Measurements from ENCODE around the gene HSP90AA1.
"Not testable (repeated sequence)": the region's sequence is repeated elsewhere in the genome, so short reads cannot be mapped to it uniquely, and the experiment has no call there.

HSP90AA1 gene

DNA sequence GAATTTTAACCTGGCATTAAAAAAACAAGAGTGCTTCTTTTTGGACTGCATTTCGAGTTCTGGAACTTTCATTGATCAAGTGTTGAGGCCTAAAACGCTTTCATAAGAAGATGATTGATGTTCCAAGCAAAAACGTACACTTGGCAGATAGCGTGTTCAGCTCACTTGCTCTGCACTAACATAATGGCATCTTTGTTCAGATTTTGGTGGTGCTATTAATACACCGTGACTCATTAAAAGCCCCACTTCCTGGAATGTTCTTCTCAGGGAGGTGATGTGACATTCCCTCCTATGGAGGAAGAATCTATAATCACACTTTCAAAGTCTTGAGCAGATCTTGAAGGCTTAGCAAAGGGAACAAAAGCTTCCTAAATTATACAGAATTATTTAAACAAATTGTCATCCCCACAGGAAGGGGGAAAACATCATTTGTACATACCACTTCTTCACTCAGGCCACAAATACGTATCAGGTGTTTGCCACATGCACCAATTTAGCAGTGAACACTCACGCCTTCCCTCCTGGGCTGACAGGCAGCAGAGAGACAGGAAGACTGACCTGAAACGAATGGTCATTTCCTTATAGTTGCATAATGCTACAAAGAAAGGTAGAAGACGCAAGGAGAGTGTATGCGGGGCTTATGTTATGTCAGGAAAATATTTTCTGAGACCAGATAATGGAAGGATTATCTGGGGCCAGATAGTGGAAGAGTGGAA lies 15.4 kb downstream of the HSP90AA1 start:
- no peak for DNase-seq (ENCODE audit: low read depth in 2 of 2)

DNA sequence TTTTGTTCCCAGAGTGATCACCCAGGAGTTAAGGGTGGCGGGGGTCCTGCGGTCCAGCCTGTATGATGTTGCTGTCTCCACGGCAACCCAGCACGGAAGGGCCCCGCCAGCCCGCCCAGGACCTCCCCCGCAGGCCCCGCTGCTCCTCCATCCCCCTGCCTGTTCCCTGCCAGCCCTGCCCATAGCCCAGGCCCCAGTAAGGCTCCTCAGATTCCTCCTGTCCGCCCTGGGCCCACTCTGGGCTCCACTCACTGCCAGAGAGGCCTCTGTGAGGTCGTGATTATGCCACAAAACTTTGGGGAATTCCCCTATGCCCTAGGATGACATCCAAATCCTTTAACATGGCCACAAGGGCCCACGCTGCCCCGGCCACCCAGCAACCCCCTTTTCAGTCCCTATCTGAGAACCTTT lies 20.8 kb downstream of the HSP90AA1 start:
- DNase-seq (ENCODE audit: low read depth in 2 of 2) = no peak

DNA sequence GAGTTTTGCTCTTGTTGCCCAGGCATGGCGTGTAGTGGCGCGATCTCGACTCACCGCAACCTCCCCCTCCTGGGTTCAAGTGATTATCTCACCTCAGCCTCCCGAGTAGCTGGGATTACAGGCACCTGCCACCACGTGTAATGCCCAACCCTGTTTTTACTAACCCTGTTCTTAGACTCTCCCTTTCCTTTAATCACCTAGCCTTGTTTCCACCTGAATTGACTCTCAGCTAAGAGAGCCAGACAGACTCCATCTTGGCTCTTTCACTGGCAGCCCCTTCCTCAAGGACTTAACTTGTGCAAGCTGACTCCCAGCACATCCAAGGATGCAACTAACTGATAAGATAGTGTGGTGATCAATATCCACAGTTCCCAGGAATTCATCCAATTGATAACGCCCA lies 22.3 kb downstream of the HSP90AA1 start:
- DNase-seq (ENCODE audit: low read depth in 2 of 2) = not testable (repeated sequence)

DNA sequence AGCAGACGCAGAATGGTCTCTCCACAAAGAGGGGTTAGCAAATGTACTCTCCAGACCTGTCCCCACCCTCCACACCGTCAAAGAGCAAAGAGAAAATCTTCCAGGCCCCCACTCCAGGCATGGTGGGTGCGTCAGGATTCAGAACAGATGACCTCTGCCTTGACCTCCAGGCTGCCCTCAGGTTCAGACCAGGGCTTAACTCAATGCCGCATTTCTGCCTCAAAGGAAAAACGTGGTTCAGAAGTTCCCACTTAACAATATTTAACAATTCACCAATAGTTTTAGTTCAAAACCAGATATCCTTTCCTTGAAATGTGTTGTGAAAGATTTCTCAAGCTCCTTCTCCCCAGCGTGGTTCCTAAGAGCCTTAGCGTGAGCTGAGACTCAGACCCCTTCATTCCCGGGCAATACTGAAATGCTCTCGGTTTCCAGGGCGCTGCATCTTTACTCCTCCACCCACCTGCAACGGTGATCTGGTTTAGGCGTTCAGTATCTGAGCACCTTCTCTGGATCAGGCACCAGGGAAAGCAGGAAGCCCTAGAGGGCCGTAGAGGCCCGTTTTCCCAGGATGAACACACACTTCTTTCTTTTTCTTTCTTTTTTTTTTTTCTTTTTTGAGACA lies 22.9 kb downstream of the HSP90AA1 start:
- no peak for DNase-seq (ENCODE audit: low read depth in 2 of 2)

DNA sequence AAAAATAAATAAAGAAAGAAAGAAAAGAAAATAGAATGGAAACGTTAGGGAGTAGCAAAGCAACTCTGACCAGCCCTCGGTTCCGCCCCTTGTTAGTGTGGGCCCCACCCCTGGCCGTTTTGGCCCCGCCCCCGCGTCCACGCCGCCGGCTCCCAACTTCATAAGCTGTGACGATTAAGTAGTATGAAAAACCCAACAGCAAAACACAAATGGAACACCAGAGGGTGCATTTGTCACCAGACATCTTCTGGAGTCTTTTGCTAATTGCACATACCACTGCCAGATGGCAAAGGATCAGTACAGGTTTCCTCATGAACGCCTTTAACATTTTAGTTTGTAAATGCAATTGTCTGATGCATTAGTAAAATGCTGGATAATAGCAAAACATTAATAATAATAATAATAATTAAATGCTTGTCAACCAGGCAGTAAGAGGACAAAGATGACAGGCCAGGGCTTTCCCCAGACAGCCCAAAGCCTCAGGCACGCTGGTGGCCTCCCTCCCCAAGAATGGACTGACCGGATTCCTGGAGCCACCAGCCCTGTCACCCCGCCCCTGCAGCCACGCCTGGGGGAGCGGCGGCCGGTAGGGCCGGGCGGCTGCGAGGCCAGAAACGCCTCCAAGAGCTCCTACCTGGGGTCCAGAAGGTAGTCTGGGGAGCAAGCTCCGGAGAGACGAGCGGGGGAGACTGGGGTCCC lies 23.6 kb downstream of the HSP90AA1 start:
- peak; percentile 23 to 30 for DNase-seq (ENCODE audit: low read depth in 2 of 2)

DNA sequence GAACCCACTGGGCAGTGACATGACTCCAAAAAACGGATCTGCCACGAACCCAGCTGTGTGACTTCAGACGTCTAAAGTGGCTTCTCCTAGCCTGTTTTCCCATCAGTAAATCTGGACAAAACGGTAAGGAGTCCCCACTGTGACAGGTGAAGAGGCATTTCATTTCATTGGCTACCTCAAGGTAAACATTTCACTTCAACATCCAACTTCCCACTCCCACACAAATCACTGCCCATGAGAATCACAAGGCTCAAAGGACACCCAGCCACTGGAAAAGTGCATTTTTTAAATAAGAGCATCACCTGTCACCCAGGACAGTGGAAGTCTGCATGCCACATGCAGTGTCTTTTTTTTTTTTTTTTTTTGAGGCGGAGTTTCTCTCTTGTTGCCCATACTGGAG lies 27.9 kb downstream of the HSP90AA1 start:
- DNase-seq (ENCODE audit: low read depth in 2 of 2) = no peak

DNA sequence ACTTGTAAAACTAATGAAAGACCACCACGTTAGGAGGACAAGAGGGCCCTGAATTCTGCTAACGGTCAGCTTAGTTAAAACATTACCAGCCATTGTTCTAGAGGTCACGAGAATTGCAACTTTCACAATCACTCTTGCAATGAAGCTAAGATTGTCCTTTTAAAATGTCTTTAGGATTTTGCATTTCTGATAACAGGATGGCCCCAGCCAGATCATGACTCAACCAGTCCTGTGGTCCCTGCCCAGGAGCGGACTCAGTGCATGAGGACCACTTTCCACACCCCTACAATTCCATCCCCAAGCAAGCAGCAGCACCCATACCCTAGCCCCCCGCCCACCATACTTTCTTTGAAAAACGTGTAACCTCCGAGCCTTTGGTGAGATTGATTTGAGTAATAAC lies 28.7 kb downstream of the HSP90AA1 start:
- DNase-seq (ENCODE audit: low read depth in 2 of 2) = no peak

DNA sequence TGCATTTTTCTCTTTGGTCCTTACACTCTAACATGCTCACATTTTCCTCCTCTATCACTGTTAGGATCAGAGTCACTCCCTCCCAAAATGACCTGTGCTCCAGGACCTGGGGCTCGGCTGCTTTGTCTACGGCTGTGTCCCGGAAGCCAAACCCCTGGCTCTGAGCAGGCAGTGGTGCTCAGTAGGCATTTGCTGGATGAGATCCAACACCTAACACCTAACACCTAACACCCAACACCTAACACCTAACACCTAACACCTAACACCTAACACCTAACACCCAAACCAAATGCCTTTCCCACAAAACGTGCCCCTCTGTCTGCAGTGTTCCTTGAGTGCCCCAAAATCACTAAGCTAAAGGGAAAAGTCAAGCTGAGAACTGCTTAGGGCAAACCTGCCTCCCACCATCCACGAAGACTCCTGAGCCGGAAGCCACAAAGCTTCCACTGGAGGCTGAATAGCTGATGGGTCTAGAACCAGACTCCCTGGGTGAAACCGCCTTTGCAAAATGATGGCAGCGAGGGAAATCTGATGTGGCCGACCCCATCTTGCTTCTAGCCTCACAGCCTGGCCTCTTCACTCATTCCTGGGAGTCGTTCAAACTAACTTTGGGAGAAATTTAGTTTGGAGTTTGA lies 29.2 kb downstream of the HSP90AA1 start:
- no peak for DNase-seq (ENCODE audit: low read depth in 2 of 2)

DNA sequence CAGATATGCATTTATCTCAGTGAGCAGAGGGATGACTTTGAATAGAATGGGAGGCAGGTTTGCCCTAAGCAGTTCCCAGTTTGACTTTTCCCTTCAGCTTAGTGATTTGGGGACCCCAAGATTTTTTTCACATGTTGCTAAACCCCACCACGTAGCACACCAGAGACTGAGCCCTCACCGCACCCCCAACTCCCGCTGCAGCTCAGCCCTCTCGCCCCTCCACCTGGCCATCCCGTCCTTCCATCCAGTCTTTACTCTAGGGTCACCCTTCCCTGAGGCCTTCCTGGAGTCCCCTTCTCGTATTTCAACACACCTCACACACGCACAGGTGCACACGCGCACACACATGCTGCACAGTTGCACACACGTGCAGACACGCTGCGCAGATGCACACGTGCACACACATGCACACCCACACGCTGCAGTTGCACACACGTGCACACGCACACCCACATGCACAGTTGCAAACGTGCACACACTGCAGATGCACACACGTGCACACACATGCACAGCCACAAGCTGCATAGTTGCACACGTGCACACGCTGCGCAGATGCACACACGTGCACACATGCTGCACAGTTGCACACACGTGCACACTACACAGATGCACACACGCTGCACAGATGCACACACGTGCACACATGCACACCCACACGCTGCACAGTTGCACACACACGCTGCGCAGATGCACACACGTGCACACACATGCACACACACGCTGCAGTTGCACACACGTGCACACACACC lies 30.0 kb downstream of the HSP90AA1 start:
- no peak for DNase-seq (ENCODE audit: low read depth in 2 of 2)

DNA sequence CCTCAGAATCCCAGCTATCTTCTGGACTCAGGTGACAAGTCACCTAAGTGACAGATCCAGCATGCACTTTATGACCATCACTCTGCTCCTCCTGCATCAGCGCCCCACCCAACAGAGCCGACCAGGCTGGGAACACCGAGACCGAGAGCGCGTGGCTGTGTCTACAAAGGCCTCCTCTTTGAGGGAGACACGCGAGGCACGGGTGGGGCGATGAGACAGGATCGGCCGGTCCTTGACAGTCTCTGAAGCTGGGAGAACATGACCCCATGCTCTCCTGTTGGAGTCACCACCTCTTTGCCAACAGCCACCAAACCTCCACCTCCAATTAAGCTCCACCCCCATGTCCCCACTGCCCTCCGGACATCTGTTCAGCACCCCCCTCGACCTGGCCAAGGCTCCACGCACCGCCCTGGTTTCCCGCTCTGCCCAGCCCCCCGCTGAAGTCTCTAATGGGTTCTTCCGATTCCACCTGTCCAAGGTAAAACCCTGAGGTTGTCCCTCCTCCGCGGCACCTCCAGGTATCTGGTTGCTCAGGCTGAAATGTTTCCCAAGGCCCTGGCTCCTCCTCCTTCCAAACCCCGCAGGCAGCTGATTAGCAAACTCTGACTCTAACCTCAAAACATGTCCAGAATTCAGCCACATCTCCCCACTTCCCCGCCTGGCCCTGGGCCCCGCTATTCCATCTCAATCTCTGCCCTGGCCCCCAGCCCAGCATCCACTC lies 31.5 kb downstream of the HSP90AA1 start:
- DNase-seq (ENCODE audit: low read depth in 2 of 2) = no peak

DNA sequence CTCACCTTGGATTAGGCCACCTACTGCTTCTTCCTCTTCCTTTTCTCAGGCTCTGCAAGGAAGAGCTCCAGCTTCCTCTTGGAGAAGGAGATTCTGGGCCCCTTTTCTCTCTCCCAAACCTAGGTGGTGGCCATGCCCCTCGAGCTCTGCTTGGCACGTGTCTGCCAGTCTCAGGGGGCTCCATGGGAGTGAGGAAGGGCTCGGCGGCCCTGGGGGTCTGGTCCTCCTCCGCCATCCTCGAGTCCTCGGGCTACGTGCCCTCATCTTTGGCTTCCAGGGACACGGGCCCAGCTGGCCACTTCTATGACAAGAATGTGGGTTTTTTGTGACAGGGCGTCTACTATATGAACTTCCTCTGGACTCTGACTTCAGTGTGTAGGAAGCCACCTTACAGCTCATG lies 34.3 kb downstream of the HSP90AA1 start:
- no peak for DNase-seq (ENCODE audit: low read depth in 2 of 2)

DNA sequence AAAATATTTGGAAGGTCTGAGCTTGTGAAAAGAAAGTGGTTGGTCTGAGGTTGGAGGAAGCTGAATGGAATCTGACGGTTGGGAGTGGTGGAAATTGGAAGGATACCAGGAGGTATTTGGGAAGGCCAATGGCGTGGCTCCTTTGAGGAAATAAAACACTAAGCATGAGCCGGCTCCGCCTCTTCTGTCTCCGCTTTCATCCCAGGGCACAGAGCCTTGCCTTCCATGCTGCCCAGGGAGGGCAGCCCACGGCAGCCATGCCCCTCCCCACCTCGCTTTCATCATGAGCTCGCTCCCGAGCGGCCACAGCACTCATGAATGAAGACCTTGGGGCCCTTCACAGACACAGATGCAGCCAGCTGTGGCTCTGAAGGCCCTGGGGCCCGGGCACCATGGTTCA lies 36.2 kb downstream of the HSP90AA1 start:
- no peak for DNase-seq (ENCODE audit: low read depth in 2 of 2)

DNA sequence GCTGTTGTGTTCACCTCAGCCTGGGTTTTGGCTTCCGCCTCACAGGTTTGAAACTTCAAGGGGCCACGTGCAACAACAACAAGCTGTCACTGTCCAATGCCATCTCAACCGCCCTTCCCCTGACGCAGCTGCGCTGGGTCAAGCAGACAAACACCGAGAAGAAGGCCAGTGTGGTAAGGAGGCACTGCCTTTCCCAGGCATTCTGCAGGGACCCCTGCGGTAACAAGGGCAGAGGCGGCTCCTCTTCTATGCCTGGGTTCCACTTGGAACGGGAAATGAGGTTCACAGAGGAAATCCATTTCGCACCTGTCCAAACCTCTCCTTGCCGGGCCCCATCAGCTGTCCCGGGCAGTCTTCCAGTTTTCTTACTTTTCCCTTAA lies 36.8 kb downstream of the HSP90AA1 start:
- DNase-seq (ENCODE audit: low read depth in 2 of 2) = no peak

DNA sequence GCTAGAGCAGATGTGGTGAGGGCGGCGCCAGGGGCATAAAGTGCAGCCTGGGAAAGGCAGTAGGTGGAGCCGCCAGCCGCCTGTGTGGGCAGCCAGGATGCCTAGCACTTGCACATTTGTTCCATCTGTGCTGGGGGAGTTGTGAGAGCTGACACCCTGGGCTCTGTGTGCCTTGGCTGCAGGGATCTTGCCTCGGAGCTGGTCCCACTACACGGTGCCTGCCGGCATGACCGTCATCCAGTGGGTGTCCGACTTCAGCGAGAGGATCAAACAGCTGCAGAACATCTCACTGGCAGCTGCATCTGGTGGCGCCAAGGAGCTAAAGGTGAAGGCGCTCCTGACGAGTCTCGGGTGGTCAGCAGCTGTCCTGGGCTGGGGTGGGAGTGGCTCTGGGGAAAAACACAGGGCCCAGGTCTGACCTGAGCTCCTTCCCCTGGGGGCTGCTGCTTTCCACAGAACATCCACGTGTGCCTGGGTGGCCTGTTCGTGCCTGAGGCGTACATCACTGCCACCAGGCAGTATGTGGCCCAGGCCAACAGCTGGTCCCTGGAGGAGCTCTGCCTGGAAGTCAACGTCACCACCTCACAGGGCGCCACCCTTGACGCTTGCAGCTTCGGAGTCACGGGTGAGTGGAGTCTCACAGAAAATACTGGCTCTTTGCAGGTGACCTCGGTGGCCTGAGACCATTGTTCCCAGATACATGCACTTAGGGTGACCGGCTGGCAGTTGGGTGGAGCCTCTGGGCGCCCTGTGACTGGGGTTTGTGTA lies 37.4 kb downstream of the HSP90AA1 start:
- no peak for DNase-seq (ENCODE audit: low read depth in 2 of 2)

DNA sequence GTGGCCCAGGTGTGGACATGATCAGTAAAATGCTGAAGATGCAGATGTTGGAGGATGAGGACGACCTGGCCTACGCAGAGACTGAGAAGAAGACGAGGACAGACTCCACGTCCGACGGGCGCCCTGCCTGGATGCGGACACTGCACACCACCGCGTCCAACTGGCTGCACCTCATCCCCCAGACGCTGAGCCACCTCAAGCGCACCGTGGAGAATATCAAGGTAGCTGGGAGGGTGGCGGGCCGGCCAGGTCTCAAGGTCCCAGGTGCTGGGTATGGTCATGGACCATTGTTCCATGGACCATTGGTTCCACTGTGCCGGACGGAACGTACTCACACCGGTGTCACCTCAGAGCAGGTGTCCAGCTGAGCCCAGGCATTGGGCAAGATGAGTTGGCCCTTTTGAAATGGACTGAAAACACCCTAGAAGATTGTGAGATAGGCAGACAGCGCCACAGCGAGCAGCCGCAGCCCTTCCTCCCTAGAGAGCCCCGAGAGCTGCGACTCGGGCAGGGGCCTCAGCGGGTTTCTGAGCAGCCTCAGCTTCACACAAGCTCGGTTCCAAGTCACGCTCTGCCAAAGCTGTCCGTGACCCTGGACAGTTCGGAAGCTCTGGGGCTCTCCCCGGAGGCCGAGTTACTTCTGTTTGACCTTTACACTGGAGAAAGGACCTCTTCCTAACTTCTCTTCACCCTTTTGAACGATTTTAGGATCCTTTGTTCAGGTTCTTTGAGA lies 38.9 kb downstream of the HSP90AA1 start:
- DNase-seq (ENCODE audit: low read depth in 2 of 2) = no peak

DNA sequence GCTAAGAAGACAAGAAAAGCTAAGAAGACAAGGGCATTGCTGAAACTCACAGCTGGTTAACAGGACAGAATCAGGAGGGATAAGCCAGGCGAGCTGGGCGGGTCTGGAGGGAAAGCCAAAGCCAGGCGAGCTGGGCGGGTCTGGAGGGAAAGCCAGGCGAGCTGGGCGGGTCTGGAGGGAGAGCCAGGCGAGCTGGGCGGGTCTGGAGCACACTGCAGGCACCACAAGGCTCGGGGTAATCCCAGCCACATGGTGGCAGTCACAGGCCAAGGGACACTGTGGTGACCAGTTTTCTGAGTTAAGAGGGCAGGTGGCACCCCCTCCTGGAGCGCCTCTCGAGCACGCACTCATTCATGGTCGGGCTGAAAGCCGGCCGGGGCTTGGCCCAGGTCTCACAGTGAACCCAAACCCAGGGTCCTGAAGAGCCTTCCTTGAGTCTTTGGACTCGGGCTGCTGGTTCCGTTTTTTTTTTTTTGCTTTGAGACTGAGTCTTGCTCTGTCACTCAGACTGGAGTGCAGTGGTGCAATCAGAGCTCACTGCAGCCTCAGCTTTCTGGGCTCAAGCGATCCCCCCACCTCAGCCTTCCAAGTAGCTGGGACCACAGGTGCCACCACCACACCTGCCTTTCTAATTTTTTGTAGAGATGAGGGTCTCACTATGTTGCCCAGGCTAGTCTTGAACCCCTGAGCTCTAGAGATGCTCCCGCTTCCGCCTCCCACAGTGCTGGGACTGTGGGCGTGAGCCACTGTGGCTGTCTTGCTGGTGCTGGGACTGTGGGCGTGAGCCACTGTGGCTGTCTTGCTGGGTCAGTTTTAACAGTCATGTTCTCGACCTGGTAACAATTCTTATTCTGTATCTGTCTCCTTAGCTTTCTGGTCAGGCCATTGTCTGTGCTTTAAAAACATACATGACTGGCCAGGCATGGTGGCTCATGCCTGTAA lies 40.2 kb downstream of the HSP90AA1 start:
- peak in 1 of 2 donors; percentile 1 for DNase-seq (ENCODE audit: low read depth in 2 of 2)

DNA sequence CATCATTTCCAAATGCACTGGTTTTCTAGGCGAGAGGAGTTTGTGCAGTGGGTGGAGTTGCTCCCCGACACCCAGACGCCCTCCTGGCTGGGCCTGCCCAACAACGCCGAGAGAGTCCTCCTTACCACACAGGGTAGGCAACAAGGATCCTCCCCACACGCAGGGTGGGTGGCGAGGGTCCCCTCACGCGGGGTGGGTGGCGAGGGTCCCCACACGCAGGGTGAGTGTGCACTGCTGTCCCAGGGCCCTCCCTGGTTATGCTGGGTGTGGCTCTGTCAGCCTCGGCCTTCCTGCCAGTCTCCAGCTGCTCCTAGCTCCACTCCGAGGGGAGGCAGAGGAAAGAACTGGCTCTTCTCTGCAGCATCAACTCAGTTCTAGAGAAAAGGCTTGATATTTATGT lies 42.3 kb downstream of the HSP90AA1 start:
- DNase-seq (ENCODE audit: low read depth in 2 of 2) = no peak

DNA sequence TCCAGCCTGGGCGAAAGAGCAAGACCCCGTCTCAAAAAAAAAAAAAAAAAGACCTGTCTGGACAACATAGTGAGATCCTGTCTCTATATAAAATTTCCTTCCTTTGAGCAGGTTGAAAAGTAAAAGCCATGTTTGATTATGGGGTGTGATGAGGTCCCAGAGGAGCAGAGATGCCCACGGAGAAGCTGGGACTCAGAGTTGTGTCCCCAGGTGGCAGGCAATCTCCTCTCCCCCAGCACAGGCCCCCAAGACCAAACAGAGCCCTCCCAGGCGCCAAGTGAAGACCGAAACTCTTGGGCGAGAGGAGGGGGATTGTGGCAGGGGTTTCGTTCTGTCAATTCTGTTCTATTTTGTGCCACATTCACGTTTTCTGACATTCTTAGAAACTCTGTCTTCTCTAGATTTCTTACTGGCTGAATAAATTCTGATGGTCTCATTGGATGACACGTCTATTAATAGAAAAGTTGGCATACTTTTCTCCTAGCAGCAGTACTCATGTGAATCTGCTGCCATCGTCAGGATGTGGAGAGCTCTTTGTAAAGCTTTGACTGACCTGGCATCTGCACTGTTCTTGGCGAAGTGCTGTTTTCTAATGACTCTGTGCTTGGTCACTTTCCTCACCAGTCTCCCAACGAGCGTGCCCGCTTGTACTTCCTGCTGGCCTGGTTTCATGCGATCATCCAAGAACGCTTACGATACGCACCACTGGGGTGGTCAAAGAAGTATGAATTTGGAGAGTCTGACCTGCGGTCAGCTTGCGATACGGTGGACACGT lies 43.4 kb downstream of the HSP90AA1 start:
- DNase-seq (ENCODE audit: low read depth in 2 of 2) = no peak

All from activated CD8-positive, alpha-beta memory T cell treated with anti-CD3 and anti-CD28 coated beads for 4 hours (primary cell).